SK-N-SH (cell line): ENCODE measurements around the gene RIOK3.

Source experiments
- EZH2phosphoT487 ChIP-seq: fragments of 200-600 bp; sonication (generic); IDR thresholded peaks from 2 replicates; pipeline ENCODE4 v1.6.1; 2017; ENCODE audit warnings: low read depth, mixed run types, mild to moderate bottlenecking, antibody characterized with exemption, moderate library complexity, borderline replicate concordance
- POLR2AphosphoS5 ChIP-seq: IDR thresholded peaks from 2 replicates; pipeline ENCODE4 v1.6.1; 2012; ENCODE audit warnings: low read depth, low read length
- RFX5 ChIP-seq: IDR thresholded peaks from 2 replicates; pipeline ENCODE4 v1.6.1; 2012; ENCODE audit warnings: mild to moderate bottlenecking, improper control_type of control experiment, low read length
- RXRA ChIP-seq: IDR thresholded peaks from 2 replicates; pipeline ENCODE4 v1.4.0; 2012; ENCODE audit warnings: low read depth, mild to moderate bottlenecking, borderline replicate concordance
- TF ChIP-seq, protein P1 (sequence below): fragments of 200-600 bp; sonication (generic); IDR thresholded peaks from 2 replicates; pipeline ENCODE4 v1.6.1; 2017; ENCODE audit warnings: antibody characterized with exemption, mild to moderate bottlenecking, moderate library complexity
- TF ChIP-seq, protein P2 (sequence below): IDR thresholded peaks from 2 replicates; pipeline ENCODE4 v1.4.0; 2012; ENCODE audit warnings: low read depth

DNA sequence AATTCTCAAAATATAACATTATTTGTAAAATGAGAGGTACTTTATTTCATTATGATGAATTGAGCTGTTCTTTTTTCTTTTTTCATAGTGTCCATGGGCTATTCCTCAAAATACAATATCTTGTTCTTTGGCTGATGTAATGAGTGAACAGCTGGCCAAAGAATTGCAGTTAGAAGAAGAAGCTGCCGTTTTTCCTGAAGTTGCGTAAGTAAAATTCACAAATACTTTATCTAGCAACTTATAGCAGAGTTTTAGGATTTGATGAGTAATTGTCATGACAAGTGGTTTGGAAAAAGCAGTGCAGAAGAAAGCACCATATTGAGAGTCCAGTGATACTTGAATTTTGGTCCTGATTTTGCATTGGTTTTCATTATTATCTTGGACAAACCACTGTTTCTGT, 9.8 kb downstream of the RIOK3 start:
- TF ChIP-seq RXRA (no peak), POLR2AphosphoS5 (no peak), RFX5 (no peak), EZH2phosphoT487 (no peak)
- TF ChIP-seq, protein P1, sequence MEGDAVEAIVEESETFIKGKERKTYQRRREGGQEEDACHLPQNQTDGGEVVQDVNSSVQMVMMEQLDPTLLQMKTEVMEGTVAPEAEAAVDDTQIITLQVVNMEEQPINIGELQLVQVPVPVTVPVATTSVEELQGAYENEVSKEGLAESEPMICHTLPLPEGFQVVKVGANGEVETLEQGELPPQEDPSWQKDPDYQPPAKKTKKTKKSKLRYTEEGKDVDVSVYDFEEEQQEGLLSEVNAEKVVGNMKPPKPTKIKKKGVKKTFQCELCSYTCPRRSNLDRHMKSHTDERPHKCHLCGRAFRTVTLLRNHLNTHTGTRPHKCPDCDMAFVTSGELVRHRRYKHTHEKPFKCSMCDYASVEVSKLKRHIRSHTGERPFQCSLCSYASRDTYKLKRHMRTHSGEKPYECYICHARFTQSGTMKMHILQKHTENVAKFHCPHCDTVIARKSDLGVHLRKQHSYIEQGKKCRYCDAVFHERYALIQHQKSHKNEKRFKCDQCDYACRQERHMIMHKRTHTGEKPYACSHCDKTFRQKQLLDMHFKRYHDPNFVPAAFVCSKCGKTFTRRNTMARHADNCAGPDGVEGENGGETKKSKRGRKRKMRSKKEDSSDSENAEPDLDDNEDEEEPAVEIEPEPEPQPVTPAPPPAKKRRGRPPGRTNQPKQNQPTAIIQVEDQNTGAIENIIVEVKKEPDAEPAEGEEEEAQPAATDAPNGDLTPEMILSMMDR, result no peak
- TF ChIP-seq, protein P2, sequence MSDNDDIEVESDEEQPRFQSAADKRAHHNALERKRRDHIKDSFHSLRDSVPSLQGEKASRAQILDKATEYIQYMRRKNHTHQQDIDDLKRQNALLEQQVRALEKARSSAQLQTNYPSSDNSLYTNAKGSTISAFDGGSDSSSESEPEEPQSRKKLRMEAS, result no peak
